Fibroblast of upper back skin (primary cell): Measurements from ENCODE around the gene LATS2.

Source experiments
- DNase-seq: peaks from one replicate; pipeline ENCODE4 v3.0.0-alpha.2; 2013

Gene LATS2

DNA sequence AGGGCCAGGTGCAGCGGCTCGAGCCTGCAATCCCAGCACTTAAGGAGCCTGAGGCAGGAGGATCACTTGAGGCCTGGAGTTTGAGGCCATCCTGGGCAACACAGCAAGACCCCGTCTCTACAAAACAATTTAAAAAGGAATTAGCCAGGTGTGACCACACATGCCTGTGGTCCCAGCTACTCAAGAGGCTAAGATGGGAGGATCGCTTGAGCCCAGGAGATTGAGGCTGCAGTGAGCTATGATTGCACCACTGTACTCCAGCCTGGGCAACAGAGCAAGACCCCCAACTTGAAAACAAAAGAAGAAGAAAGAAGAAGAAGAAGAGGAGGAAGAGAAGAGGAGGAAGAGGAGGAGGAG, 47.7 kb downstream of the LATS2 start:
- DNase-seq = no peak

DNA sequence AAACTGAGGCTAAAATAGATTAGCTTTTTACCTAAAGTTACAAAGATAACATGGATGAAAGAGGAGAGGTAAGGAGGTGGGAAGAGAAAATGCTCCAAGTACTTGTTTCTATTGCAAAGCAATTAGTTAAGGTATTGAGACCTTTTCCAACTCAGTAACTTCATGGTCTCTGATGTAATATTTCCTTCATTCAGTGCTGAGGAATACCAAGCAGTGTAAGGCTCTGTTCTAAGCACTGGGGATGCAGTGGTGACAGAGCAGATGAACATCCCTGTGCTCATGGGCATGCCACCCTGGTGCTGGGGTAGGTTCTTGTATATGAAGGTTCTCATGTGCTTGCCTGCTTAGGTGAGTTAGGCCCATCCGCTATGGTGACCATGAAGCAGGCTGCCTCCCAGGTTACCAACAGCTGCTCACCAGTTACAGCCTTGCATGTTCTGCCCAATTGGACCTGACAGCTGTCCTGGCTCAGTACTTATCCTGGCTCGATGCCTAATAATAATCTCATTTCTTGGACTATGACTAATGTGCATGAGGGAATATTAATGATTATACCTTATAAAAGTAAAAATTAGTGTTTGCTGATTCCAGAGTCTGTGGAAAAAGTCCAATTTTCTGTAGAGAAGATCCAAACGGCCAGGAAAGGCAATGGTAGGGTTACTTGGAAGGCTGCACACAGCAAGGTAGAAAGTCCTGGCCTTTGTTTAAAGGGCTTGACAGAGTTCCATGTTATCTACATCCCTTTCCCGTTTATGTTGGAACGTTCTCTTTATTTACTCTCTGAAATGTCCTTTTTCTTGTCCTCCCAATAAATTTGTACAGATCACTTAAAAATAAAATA, 48.3 kb downstream of the LATS2 start:
- DNase-seq = no peak

DNA sequence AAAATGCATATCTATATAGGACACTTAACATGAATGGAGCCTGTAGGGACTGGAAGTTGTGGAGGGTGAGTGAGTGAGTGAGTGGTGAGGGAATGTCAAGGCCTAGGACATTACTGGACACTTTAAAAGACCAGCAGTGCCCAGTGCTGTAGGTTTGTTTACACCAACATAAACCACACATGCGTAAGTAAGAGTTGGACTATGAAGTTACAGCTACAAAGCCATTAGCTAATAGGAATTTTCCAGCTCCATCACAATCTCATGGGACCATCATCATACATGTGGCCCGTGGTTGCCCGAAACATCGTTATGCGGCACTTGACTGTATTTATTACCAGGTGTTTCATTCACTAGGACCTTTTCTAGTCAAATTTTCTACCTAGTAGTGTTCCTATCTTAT, 49.2 kb downstream of the LATS2 start:
- DNase-seq = no peak

DNA sequence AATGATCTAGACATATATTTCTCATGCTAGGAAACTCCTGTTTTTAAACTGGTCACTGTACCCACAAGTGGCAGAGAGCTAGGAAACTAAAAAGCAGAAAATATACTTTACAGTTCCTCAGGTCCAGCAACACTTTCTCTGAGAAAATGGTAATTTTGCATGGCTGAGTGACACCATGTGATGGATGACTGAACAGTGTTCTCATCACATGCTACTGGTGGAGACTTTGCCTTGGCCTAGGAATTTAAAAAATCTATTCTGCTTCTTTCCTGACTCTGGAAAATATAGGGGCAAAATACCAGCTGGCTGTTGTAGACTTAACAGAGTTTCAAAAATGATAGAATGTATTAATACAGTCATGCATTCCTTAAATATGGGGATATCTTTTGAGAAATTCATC, 50.0 kb downstream of the LATS2 start:
- peak; percentile 68 for DNase-seq

DNA sequence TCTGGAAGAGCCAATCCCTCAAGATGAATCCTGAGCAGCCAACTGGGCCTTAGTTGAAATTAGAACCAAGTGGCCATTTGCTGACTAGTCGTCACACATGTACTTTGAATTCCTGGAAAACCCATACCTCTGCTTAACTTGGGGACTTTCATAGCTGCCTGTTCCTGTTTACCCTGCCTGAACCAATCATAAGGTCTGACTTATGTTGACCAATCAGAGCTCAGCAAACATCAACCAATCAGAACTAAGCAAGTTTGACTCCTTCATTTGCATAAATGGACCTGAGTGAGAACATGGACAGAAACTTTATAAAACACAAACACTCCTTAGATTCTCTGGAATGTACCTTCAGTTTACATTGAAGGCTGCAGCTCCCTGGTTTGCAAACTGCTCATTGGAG, 50.8 kb downstream of the LATS2 start:
- no peak for DNase-seq

DNA sequence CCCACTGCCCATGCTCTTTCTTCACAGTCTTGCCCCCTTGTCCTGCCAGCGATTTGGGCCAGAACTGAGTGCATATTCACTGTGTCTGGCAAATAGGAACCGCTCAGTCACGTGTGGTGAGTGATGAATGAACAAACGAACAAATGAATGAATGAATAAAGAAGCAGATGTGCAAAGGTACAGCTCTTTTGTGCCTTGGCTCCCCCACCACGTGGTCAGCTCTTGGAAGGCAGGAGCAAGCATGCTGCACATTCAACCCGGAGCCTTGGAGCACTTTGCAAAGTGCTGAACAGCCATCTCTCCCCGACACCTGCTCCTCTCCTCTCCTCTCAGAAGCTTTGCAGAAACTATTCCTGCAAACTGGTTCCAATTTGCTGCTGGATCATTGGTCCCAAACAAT, 52.4 kb downstream of the LATS2 start:
- DNase-seq = no peak

DNA sequence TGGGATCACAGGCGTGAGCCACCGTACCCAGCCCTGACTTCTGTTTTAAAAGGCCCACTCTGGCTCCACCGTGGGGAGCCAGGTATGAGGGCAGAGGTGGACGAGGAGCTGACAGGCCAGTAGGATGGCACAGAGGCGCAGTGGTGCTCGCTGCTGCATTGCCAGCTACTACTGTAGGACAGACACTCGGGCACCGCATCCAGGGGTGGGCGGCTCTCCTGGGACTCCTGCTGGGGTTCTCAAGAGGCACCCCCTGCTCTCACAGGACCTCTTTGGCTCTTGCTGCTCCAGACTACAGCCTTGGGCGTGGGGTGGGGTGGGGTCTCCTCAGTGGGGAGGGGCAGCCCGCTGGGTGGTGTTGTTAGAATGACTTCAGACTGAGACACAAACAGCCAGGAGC, 53.4 kb downstream of the LATS2 start:
- DNase-seq = no peak

DNA sequence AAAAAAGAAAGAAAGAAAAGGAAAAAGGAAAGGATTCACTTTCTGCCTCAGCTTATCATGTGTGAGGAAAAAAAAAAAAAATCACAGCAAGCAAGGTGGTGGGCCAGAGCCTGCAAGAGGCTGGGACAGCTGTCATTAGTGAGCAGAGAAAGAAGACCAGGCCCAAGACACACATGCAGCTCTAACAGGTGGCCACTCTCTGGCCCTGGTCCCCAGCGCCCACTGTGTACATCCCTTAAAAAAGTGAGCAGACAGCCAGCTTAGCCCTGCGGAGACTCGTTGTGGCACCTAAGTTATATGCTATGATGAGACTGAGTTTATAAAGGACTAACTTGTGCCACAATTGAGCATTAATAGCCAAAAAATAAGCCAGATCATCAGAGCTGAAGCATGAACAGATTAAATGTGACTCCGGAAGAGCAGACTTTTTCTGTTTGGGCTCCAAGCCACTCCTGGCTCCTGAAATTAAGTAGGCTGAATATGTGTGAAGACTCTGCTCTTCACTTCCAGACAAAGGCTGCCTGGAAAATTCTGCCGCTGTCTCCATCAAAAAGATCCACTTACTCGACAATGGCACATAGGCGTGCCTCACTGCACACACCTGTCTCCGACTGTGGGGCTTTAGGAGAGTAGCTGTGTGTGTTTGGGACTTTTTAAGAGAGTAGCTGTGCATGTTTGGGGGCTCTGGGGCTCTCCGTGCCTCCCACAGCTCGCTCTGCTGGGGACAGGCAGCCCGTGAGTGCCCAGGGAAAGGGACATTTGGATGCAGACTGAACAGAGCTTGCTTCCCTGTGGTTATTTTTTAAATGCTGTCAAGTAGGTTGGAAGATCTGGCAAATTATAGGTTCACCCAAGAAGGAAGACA, 55.0 kb downstream of the LATS2 start:
- DNase-seq = no peak

DNA sequence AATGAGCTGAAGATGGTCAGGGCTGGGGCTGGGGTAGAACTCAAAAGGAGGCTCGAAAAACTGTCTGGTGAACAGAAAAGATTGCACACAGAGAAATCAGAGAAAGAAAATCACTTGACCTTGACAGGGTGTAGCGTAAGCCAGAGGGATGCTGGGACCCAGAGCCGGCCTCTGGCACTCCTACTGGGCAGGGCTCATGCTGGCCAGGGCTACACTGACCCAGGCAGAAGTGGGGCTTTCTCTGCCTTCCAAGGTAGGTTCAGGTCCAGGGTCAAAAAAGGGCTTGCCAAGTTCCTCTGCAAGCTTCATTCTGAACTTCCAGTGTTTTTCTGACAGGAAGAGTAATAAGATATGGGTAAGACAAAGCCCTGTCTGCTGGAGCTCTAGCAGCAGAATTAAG, 56.2 kb downstream of the LATS2 start:
- no peak for DNase-seq

DNA sequence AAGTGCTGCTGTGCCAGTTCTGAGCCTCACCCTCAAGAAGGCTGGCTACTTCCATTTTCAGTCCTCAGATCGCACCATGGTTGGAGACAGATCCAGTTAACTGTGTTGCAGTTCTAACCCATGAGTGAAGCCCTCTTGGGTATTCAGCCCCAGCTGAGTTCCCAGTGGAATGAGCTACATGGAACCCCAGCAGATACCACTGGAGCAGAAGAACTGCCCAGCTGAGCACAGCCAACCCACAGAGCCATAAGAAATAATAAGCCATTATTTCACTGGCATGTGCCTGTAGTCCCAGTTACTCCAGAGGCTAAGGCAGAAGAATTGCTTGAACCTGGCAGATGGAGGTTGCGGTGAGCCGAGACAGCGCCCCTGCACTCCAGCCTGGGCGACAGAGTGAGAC, 59.9 kb downstream of the LATS2 start:
- DNase-seq = no peak

DNA sequence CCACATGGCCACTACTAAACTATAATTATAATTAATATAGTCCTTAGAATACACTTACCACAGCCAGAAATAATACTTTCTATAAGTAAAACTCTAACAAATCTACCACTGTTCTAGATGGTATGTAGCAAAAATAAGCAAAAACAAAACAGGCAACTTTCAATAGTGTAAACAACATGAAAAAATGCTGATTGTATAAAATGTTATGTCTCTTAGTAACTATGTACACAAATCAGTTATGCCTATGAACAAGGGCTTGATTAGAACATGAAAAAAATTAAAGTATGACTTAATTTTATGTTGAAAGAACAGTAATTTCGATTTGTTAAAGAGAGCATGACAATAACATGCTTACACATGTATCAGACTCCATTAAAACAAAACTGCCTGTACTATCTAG, 60.7 kb downstream of the LATS2 start:
- no peak for DNase-seq

DNA sequence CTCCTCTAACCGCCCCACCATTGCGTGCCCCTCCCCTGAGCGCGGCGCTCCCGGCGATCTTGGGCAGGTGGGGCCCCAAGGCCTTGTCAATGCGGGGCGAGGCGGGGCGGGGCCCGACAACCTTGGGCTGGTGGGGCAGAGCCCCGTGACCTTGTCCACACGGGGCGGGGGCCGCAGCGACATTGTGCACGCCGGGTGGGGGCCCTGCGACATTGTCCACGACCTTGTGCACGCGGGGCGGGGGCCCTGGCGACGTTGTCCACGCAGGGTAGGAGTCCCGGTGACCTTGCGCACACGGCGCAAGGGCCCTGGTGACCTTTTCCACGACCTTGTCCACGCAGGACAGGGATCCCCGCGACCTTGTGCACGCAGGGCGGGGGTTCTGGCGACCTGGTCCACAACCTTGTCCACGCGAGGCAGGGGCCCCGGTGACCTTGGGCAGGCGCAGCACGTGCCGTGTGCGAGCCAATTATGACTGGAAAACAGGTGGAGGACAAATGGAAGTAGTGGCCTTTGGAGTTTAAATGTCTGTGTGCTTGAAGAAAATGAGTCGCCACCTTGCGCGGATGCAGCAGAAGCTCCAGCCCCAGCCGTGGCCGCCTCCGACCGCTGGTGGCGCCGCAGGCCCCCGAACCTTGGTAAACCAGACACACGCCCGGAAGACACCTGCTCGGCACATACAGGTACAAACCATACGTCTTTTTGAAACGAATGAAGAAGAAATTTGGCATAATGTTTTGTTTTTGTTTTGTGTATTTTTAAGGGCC, 62.6 kb downstream of the LATS2 start:
- DNase-seq = no peak

DNA sequence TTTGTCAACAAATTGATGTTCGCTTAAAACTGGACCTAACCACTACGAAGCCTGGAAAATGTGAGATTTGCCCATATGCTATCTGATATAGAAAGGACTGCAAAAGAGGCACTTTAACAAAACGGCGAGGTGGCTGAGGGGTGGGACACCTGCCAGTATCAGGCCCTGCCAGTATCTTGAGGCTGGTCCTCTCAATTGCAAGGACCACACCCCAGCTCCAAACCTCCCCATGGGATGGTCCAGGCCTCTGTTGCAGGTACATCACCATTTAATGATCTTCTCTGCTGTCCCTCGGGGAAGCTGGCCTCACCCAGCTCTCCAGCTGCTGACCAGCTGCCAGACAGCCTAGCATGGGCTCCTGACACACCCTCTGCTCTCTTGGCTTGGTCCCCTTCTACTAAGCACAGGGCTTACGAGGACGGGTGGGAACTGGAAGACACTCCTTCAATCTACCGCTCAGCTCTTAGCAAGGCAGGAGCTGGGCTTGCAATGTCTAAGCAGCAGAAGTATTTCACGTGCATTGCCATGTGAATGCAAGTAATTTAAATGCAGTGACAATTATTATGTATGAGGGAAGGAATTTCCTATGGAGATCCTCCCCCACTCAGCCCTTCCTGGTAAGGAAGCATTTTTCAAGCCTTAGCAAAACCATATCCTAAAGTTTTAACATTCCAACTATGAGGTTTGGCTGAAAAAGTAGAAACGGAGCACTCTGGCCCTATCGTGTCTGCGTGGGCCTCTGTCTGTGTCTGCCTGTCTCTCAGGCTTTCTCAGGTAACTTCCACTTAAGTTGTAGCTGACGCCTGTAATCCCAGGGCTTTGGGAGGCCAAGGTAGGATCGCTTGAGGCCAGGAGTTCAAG, 63.9 kb downstream of the LATS2 start:
- peak; percentile 98 for DNase-seq

DNA sequence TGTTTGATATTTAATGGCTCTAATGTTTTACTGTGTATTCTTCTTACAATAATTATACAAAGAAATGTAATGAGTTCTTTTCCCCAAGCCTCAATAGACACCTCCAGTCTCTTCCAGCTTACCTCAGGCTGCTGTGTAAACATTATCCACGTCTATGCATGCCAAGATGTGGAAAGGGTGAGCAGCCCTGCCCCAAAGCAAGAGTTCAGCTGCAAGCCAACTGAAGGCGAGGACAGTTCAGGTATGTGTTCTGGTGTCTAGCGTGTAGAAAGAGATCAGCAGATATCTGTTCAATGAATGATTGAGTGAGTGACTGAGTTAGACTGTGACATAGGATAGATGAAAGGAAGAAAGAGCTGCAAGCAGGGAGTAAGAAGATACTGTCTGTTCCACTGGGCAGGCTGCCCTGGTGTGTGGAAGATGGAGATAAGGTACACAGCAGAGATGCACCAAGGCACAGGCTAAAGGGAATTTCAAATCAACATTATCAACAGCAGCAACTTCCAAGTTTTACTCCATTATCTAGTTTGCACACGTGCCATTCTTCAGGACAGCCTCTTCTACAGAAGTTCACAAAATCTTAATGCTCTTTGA, 66.0 kb downstream of the LATS2 start:
- no peak for DNase-seq

DNA sequence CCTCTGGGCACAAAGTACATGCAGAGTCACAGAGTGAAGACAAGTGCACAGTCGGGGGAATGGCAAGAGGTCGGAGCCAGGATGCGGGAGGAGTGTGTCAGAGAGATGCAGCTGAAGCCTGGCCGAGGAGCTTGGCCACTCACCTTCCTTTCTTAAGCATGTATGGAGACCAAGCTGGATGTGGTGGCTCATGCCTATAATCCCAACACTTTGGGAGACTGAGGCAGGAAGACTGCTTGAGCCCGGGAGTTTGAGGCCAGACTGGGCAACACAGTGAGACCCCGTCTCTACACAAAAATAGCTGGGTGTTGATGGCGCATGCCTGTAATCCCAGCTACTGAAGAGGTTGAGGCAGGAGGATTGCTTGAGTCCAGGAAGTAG, 67.0 kb downstream of the LATS2 start:
- DNase-seq = no peak

DNA sequence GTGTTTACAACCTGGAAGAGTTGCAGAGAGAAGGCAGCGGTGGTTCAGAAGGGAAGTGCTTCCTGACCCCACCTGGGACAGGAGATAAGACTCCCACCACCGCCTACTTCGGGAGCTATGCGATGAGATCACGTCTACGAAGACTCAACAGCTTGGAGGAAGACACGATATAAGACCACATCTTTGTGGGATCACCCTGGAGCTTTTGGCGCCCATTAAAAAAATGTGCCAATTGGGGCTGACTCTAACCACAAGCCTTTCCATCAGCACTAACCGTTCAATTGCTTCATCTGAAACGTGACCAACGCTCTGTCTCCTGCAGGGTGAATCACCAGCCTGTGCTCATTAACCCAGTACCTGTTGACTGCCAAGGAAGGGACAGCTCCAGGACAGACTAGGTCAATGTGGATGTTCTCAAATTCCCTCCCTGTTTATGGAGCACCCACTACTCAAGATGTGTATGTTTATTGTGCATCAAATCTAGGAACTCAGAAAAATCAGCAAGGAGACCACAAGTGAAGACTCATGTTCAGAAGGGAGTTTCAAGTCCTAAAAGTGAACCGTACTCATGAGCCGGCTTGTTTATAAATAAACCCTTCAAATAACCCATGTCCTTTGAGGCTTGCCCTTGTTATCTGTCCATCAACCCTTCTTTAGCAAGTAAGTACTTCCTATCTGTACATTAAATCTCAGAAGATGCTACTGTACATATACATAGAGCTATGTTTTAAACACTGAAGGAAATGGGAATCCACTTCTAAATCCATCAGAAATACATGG, 67.5 kb downstream of the LATS2 start:
- peak; percentile 80 for DNase-seq

DNA sequence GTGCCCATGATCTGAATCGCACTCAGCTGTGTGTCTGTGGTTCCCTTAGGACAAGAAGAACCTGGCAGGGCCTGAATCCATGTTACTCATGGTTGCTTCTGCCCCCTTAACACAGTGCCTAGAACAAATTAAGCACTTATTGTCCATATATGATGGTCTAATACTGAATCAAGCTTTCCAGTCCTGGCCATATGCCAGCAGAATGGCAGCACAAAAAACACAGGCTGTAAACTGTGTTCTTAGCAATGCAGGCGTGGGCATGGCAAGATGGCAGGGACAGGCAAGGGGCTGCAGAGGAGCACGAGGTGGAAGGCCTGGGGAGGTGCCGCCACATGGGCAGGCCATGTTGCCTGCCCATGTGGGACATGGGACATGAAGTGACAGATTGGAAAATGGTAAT, 68.2 kb downstream of the LATS2 start:
- no peak for DNase-seq

DNA sequence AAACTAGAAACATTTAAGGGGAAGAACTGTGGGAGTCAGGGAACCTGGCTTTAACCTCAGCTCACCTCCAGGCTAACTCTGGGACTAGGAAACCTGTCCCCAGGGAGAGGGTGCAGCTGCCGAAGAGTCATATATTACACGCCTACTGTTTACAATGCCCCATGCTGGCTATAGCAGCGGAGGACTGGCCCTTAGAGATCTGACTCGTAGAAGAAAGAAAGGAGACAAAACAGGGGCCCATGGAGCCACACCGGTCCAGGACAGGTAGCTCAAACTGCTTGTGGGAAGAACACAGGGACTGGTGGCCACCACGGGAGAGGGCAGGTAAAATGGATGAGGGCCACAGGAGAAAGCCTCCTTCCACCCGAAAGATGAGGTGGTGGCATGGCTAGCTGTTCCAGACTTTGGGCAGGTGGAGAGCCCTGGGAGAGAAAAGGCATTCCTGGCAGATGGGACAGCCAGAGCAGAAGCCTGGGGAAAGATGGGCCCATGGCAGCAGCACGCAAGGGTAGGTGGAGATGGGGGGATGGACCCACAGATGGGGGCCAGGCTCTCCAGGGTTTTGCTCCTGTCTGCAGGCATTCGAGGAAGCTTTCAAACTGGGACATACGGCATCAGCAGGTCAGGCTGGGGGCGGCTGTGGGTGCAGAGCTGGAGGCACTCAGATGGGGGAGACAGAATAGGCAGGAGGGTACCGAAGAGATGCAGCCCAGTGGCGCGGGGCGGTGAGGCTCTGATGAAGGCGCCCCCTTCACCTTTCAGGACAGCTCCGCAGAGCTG, 69.5 kb downstream of the LATS2 start:
- no peak for DNase-seq

DNA sequence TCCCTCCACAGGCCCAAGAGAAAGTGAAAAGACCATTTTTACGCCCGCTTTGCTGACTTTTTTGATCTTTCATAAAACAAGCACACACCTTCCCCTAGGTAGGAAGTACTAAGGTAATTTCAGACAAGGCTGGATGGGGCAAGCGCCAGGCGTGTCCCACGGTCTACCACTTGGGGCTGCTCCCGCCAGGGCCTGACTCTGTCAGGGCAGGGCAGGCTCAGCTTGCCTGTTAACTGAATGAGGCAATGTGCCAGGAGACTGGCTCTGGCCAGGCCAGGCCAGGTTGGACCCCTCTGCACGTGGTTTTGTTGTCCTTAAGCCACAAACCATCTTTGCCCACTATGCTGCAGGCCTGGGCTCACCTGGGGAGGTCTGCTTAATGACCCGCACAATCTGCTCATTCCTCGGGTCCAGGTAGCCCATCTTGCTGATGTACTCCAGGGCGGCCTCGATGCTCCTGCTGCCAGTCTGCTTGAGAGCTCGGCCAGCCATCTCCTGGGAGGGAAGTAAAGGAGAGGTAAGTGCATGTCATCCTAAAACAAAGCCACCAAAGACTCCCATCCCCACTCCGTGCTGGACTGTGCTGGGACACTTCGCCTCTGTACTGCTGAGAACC, 70.4 kb downstream of the LATS2 start:
- no peak for DNase-seq
